ENCODE measurements around the gene DENND2C.

Gene DENND2C

DNA sequence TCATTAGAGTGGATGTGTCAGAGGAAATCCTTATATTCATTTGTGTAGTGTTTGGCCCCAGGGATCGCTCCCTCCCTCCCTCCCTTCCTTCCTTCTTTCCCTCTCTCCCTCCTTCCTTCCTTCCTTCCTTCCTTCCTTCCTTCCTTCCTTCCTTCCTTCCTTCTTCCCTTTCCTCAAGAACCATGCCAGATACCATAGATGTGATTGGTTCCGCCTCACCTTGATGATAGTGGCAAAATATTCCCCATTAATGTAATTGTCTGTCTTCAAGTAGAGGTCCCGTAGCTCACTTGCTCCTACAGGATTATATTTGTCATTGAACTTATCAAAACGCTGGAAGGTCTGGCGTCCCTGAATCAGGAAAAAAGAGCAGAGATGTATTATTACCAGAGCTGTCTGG, 7.8 kb upstream of the DENND2C start:
- no peak for DNase-seq

DNA sequence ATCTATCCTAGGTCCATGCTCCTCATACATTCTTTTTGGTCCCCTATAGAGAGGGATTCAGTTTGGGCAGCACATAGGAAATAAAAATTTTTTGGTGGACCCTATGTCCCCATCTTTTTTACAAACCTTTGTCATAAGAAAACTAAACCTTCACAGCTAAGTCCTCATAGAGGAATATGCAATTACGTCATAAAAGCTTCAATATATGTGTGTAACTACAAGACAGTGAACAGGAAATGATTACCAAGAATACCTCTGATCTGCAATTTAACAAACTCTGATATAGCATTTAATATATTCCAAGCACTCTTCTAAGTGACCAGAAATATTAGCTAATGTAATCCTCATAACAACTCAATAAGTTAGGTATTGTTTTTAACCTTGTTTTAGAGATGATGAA, 6.3 kb upstream of the DENND2C start:
- DNase-seq = no peak

DNA sequence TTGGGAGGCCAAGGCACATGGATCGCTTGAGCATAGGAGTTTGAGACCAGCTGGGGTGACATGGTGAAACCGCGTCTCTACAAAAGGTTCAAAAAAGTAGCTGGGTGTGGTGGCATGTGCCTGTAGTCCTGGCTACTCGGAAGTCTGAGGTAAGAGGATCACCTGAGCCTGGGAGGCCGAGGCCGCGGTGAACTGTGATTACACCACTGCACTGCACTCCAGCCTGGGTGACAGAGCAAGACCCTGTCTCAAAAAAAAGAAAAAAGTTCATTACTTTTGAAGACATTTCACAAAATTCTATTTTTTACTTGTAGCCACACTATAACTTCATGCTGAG, 2.1 kb upstream of the DENND2C start:
- no peak for DNase-seq

DNA sequence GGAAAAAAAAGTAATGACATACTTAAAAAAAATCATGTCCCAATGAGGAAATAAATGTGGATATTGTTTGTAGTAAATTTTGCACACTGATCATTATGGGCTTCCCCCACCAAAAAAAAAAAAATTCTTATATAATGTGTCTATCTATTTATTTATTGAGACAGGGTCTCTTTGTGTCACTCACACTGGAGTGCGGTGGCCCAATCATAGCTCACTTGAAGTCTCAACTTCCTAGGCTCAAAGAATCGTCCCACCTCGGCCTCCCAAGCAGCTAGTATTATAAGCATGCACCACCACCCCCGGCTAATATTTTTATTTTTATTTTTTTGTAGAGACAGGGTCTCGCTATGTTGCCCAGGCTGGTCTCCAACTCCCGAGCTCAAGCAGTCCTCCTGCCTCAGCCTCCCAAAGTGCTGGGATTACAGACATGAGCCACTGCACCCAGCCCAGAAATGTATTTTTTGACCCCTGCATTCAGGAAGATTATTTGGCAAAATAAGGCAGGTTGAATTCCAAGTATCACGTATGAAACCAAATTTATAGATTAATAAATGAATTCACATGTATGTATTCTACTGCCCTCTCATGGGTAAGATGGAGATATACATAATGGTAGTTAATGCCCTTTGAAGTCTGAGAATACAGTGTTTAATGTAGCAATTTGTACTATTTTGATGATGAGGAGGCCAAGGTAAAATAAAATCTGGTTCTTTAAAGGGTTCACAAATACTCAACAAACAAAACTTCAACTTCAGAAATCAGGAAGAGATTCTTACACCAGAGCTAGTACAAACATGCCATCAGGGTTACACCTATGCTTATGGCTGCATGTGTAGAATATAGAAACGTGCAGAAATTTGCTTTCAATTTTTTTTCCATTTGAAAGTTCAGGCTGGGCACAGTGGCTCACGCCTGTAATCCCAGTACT, 1.4 kb upstream of the DENND2C start:
- DNase-seq = no peak

DNA sequence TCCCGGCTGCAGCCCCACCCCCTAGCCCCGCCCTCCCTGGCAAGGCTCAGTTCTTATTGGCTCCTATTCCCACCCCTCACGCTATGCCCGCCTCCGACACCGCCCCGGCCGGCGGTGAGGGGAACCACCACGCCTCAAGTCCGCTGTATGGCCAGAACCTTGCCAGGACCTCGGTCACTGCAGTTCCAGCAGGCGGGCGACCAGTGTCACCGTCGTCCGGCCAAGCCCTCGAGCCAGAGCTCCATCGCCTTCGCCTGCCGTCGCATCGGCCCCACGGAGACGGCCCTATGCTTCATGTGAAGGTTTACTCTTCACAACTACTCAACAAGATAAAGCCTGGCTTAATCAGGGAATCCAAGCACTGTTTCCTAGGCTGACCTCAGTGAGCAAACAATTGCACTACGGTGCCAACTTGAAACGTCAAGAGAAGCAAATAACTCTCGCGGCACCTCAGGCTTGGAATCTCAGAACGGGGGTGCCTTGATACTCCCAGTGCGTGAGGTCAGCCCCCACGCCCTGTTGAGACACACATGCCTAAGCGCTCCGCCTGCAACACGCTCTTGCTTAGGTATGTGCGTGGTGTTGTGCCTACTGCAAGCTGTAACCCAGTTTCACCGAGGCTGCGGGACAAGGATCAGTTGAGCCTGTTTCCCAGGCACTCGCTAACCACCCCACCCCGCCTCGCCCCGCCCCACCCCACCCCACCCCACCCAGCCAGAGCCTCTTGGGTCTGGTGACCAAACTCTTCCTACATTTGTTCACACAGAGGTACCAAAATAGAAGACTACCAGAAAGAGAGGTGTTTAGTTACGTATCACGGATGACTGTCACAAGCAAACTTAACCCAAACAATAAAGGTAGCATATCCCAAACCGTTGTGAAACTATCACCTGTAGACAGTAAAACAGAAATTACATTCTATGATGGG, 498 bp upstream of the DENND2C start:
- DNase-seq = peak; percentile 93

DNA sequence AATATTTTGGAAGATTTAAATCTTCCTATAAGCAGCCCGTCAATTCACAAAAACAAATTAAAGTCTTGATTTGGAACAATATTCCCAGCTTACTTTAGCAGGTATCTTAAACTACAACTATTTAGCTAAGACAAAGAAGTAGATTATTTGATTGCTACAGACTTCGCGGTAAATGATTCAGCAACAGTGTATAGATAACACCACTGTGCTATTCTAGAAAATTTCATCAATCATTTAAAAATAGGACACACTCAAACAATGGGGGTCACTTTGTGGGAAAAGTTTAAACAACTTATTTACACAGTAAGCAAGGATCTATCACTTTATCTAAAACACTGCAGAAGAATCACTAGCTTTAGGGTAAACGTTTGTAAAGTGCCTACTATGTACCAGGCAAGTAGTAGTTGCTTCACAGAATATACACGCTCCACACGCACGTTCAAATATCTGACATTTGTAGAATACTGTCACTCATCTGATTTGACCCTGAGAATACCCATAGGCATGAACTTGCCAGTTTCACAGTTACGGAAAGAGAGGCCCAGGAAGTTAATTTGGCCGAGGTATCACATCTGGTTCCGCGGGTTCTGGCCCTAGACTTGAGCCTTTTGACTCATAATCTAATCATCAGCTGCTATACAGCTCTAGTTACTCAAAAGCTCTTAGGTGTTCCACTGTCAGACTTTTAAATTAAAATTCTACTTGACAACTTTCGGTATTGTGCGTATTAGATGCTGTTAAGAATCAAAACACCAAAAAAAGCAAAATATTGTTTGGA, 876 bp downstream of the DENND2C start:
- peak; percentile 4 for DNase-seq

DNA sequence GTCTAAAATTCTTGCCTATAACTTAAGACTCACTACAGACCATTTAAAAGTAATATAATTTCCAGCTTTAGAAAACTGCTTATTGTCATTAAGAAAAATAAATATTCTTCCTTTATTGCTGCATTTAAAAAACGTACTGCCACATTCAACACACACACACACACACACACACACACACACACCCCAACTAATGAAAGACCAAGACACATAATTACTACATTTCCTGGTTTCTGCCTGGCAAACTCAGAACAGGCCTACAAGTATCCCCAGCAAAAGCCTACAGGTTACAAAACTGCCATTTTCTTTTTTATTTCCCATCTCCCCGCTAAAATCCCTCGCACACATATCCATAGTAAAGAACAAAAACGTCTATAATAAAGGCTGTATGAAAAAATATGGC, 1.5 kb downstream of the DENND2C start:
- no peak for DNase-seq

DNA sequence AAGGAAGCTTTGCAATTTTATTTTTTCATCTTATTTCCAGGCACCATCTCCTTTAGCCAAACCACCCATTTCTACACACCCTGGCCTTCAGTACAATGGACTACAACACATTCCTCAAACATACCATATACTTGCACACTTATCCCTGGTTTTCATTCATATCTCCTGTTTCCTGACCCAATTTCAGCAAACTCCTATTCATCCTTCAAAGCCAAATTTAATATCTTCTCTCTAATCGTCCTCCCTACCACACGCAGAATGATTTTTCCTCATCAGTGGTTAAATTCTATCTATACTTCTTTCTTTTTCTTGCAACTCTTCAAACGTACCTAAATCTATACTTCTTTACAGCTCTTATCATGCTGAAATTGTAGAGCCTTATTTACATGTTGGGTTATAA, 2.9 kb downstream of the DENND2C start:
- DNase-seq = no peak

DNA sequence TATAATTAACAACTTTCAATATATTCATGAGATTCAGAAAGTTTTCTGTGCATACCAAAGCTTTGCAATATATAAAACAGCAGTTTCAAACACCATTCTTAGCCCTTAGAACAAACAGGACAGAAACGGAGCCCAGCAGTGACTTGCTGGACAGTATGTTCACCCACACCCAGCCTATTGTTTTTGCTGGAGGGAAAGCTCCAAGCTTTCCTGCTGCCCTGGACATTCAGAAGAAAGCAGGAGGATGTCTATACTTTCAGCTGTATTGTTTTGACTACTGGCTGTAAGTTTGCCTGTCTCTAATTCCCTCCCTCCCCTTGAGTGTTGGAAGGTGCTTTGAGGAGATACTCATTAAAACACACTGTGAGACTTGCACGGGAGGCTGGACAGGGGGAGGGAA, 9.6 kb downstream of the DENND2C start:
- DNase-seq = no peak

DNA sequence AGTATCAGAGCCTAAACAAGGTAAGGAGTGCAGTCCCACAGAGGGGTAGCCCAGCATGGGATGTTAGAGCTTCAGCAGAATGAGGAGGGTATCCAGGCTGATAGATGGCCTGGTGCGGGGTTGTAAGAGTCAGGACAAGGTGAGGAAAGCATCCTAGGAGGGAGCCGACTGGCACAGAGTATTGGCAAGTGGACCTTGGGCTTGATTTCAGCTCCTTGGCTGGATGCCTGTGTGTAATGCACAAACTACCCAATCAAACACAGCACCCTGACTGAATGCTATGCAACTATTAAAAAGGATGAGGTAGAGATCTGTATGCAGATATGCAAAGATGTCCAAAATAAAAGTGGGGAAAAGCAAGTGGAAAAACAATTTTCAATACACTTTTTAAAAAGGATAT, 18.0 kb downstream of the DENND2C start:
- DNase-seq = no peak

DNA sequence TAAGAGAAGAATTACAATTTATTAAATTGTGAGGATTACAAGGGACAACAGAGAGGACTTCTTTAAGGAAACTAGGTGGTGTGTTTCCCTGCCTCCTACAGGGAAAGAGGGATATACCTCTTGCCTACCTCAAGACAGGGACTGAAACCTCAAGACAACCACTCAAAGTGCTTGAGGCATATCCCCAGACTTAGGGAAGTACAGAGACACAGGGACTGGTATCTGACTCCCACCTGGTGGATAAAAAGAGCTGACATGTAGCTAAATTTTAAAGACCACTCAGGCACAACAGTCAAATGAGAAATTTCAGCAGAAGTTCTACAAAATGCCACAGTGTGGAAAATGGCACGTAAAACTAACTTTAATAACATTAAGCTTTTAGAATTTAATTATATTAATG, 21.3 kb downstream of the DENND2C start:
- DNase-seq = no peak

DNA sequence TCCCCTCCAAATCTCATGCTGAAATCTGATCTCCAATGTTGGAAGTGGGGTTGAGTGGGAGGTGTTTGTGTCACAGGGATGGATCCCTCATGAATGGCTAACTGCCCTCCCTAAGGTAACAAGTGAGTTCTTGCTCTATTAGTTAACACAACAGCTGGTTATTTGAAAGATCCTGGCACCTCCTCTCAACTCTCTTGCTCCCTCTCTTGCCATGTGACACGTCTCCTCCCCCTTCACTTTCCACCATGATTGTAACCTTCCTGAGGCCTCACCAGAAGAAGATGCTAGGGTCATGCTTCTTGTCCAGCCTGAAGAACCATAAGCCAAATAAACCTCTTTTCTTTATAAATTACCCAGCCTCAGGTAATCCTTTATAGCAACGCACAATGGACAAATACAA, 28.5 kb downstream of the DENND2C start:
- no peak for DNase-seq

DNA sequence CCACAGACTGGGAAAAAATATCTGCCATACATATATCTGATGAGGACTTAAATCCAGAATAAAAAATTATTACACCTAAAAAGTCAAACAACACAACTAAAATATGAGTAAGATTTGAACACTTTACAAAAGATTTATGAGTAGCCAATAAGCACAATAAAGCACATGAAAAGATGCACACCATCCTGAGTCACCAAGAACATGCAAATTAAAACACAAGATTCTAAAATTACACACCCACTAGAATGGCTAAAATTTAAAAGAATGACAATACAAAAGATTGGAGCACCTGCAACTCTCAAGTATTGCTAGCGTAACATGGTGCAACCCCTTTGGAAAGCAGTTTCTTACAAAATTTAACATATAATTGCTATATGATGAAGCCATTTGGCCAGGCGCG, 30.9 kb downstream of the DENND2C start:
- DNase-seq = no peak

DNA sequence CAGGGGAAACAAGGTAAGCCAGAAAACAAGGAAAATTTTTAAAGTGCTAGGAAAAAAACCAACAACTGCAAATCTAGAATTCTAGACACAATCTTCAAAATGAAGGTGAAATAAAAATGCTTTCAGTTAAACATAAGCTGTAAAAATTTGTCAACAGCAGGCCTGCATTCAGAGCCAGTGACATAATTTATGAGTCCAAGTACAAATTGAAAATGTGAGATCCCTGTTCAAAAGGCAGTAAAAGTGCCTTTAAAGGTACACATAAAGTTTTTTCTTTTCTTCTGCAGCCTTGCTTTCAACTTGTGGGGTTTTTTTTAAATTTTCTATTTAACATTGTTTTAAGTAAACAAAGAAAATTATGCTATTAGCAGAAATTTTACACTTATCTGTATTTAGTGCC, 37.4 kb downstream of the DENND2C start:
- no peak for DNase-seq

DNA sequence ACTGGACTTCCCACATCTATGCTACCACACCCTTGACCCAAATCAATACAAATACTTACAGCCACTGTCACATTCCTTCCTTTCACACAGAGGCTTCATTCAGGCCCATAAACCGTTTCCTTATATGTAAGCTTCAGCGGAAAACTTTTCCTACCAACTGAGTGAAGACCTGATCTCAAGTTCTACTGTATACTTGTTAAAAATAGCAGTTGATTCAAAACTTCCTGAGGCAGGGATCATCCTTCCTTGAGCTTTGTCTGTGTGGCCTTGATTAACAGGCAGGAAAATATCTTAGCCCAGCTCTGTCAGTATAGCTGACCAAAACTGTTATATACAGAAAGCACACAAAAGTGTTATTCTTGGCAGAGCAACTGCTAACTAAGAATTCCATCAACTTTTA, 42.7 kb downstream of the DENND2C start:
- DNase-seq = no peak

DNA sequence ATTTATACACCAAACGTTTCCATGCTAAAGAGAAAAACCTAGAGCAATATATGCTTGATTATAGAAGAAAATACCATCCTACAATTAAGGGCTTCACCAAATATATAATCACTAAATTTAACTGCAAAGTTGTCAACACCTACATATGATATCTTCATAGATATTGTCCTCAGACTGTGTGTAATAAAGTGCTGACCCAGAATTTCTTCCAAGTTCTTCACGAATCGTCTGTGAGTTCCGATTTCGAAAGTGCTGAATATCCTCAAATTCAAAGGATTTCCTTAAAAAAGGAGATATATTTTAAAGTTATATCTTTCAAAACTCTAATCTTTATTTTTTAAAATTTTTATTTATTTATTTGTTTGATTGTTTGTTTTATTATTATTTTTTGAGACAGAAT, 46.5 kb downstream of the DENND2C start:
- no peak for DNase-seq

DNA sequence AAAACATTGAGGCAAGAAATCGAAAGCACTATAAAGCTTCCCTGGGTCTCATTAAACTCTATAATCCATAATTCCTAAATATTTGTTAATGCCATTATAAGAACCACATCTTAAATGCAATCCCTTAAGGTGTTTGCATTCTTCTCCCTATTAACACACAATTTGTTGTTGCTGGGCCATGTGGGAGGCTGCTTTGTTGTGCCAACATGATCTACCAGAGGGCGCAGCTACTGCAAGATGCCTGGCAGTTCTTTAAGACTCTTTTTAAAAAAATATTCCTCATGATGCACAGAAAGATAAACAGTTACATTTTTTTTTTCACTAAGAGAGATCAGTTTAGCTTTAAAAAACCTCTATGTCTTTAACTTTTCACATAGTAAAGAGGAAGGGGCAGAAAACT, 49.4 kb downstream of the DENND2C start:
- DNase-seq = no peak

DNA sequence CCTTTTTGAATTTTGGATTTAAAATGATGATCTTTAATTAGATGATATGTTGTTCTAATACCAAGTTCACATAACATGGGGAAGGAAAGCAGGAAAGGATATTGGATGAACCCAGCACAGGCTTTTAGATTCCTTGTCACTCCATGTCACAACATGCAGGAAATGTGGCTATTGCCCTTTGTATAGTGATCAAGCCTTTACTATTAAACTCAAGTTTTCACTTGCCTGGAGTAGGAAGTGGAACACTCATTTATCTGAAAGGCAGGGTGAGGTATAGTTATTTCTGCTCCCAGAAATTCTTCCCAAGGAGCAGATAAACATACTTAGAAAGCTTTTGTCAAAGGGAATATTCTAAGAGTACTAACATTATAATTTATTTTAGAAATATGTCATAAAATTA, 51.2 kb downstream of the DENND2C start:
- no peak for DNase-seq

DNA sequence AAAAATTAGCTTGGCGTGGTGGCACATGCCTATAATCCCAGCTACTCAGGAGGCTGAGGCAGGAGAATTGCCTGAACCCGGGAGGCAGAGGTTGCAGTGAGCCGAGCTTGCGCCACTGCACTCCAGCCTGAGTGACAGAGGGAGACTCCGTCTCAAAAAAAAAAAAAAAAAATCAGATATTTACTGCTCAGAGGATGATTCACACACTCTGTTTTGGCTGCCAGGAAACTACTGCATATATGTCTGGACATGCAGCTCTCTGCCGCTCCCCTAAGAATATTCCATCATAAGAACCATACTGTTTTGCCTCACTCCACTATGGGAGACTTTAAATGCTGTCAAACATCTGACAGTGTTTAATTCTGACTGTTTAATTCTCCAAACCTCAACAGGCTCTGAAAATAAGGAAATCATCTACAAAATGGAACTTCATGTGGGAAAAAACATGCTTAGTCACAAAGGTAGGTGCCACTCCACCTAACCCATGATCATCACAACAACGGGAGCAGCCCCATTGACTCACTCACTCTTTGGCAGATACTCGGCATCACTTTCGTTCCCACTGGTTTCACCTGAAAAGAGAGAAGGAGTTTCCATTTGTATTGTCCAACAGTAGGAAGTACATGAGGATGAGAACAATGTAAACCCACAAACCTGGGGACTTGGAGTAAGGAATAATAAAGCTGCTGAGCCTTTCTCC, 59.2 kb downstream of the DENND2C start:
- no peak for DNase-seq

DNA sequence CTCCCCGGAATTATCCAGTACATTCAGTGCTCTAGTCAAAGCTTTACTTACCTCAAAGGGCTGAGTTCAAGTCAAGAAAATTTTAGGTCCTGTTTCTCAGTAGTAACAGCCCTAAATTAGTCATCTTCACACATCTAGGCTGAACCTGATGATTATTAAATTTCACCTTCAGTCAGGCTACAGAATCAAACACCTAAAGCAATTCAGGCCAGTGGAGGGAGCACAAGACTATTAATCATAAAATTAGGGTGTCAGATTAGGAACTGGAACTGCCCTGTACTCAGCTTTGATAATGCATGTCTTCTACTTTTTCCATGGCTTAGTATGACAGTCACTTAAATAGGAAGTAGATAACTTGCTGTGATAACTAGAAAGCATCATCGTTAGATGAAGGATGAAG, 60.0 kb downstream of the DENND2C start:
- DNase-seq = no peak

DNA sequence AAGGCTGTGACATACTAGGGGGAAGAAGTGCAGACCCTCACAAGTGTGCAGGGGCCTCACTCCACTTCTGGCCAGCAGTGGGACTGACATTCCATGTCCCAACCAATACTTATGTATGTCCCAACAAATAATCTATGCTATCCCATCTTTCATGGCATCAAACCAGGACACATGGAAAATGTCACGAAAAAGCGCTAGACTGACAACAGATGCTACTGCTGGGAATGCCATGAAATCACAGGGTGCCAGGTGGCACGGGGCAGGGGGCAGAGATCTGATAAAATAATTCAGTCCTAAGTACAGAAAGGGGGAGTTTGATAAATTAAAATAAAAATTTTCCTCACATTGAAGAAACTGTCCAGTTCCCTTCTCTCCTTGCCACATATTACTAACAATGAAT, 60.8 kb downstream of the DENND2C start:
- no peak for DNase-seq

DNA sequence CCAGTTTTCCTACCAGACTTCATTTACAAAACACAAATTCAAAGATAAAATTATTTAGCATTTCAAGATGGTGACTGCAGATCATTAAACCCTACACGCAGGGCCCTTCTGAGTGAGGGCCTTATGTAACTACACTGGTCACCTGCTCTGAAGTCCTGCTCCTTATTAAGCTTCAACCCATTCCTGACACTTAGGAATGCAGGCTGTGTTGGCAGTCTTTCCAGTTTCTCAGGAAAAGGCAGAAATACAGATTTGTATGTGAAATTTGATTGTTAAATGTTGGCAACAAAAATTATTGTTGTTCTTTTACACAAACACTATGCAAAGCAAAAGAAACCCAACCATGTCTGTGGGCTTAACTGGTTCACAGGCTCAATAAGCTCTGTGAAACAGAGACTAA, 62.6 kb downstream of the DENND2C start:
- DNase-seq = no peak

DNA sequence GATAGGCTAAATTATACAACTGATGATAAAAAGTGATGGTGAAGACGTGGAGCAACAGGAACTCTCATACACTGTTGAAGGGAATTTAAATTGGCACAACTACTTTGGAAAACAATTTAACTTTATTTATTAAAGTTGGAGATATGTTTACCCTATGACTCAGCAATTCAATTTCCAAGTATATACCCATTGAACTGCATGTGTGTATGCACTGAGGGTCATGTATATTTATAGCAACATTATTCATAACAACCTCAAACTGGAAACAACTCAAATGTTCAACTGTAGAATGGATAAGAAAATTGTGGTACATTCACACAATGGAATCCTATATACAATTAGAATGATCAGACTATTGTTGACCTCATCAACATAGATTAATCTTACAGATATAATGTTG, 71.9 kb downstream of the DENND2C start:
- DNase-seq = no peak
